GM23338 (cell line): Measurements from ENCODE around the gene CES2. TPM values are rescaled to one million over a fixed set of nuclear protein-coding genes. Genes with fewer than 3 reads are reported as not detected.

Experiments used
- ATAC-seq: fragments of 200-7000 bp; cut with Tn5 transposase; 3 replicates; pipeline ENCODE4 v1.9.1; 2020
- DNase-seq: peaks from one replicate; pipeline ENCODE4 v3.0.0-alpha.2; 2015; ENCODE audit warnings: low spot score
- H2AFZ ChIP-seq: fragments of 200-600 bp; sonication (generic); 2 replicates; pipeline ENCODE4 v1.8.0; 2016; ENCODE audit warnings: antibody characterized with exemption, mild to moderate bottlenecking, moderate library complexity
- H3F3A ChIP-seq: fragments of 200-600 bp; sonication (generic); replicated peaks from 2 replicates; pipeline ENCODE4 v1.8.0; 2017; ENCODE audit warnings: antibody characterized with exemption, mixed run types, low read depth
- H3K27ac ChIP-seq: fragments of 200-600 bp; sonication (generic); 2 replicates; pipeline ENCODE4 v1.6.1; 2016; ENCODE audit warnings: low read depth
- H3K27me3 ChIP-seq: fragments of 200-600 bp; sonication (generic); 2 replicates; pipeline ENCODE4 v1.8.0; 2016; ENCODE audit warnings: mild to moderate bottlenecking, mixed run types, moderate library complexity; ENCODE audit not compliant: insufficient read depth
- H3K36me3 ChIP-seq: fragments of 200-600 bp; sonication (generic); 2 replicates; pipeline ENCODE4 v1.8.0; 2016; ENCODE audit warnings: mild to moderate bottlenecking; ENCODE audit not compliant: insufficient read depth
- H3K4me1 ChIP-seq: fragments of 200-600 bp; sonication (generic); 2 replicates; pipeline ENCODE4 v1.8.0; 2016; ENCODE audit warnings: mild to moderate bottlenecking, moderate library complexity; ENCODE audit not compliant: insufficient read depth
- H3K4me2 ChIP-seq: fragments of 200-600 bp; sonication (generic); 2 replicates; pipeline ENCODE4 v1.7.1; 2017; ENCODE audit warnings: mixed run types
- H3K4me3 ChIP-seq: fragments of 200-600 bp; sonication (generic); 2 replicates; pipeline ENCODE4 v1.6.1; 2016; ENCODE audit warnings: mixed run types
- H3K79me2 ChIP-seq: fragments of 200-600 bp; sonication (generic); replicated peaks from 2 replicates; pipeline ENCODE4 v1.8.0; 2017; ENCODE audit warnings: mild to moderate bottlenecking; ENCODE audit not compliant: insufficient read depth
- H3K9me2 ChIP-seq: fragments of 200-600 bp; sonication (generic); 2 replicates; pipeline ENCODE4 v1.8.0; 2017; ENCODE audit not compliant: insufficient read depth
- H4K20me1 ChIP-seq: fragments of 200-600 bp; sonication (generic); replicated peaks from 2 replicates; pipeline ENCODE4 v1.8.0; 2017; ENCODE audit warnings: mild to moderate bottlenecking; ENCODE audit not compliant: insufficient read depth
- H3K27ac Mint-ChIP-seq: 2 replicates; pipeline ENCODE4 v1.8.0; 2020; ENCODE audit warnings: inconsistent platforms, mild to moderate bottlenecking, moderate library complexity, mixed read lengths
- H3K27me3 Mint-ChIP-seq: 3 replicates; pipeline ENCODE4 v1.8.0; 2022; ENCODE audit warnings: low read depth, mild to moderate bottlenecking, moderate library complexity, mixed read lengths, inconsistent platforms; ENCODE audit not compliant: insufficient read depth, poor library complexity
- H3K36me3 Mint-ChIP-seq: 3 replicates; pipeline ENCODE4 v1.8.0; 2021; ENCODE audit warnings: low read depth, mild to moderate bottlenecking, inconsistent platforms, moderate library complexity, mixed read lengths
- H3K4me1 Mint-ChIP-seq: 3 replicates; pipeline ENCODE4 v1.8.0; 2020; ENCODE audit warnings: mild to moderate bottlenecking, inconsistent platforms, mixed read lengths
- H3K4me3 Mint-ChIP-seq: 3 replicates; pipeline ENCODE4 v1.8.0; 2021; ENCODE audit warnings: moderate library complexity, mild to moderate bottlenecking, inconsistent platforms, mixed read lengths
- H3K9me3 Mint-ChIP-seq: 3 replicates; pipeline ENCODE4 v1.8.0; 2020; ENCODE audit warnings: moderate library complexity, mild to moderate bottlenecking, inconsistent platforms, mixed read lengths
- CREB1 ChIP-seq: fragments of 250-450 bp; sonication (Bioruptor Pico); IDR thresholded peaks from 2 replicates; pipeline ENCODE4 v1.5.0; 2020; ENCODE audit warnings: low read depth, mild to moderate bottlenecking, moderate library complexity
- CTCF ChIP-seq, 2 experiments: fragments of 200-600 bp in 1 of 2; sonication (generic) in 1 of 2; conservative IDR thresholded peaks; 2 replicates each; pipeline versions ENCODE4 v1.5.1 to v1.6.1; 2016 to 2017; ENCODE audit warnings: antibody characterized with exemption in 2 of 2, low read depth in 2 of 2, mild to moderate bottlenecking in 2 of 2, moderate library complexity in 1 of 2
- ETS1 ChIP-seq: IDR thresholded peaks from 2 replicates; pipeline ENCODE4 v1.6.1; 2016; ENCODE audit warnings: antibody characterized with exemption
- EZH2 ChIP-seq: fragments of 200-600 bp; sonication (generic); IDR thresholded peaks from one replicate; pipeline ENCODE4 v1.8.0; 2017; ENCODE audit warnings: antibody characterized with exemption, mild to moderate bottlenecking, low read depth; ENCODE audit not compliant: unreplicated experiment
- JUNB ChIP-seq: IDR thresholded peaks from one replicate; pipeline ENCODE4 v1.6.1; 2016; ENCODE audit warnings: antibody characterized with exemption; ENCODE audit not compliant: unreplicated experiment
- NANOG ChIP-seq: IDR thresholded peaks from 2 replicates; pipeline ENCODE4 v1.6.1; 2016; ENCODE audit warnings: antibody characterized with exemption, borderline replicate concordance
- POLR2AphosphoS5 ChIP-seq: IDR thresholded peaks from 2 replicates; pipeline ENCODE4 v1.6.1; 2016; ENCODE audit warnings: antibody characterized with exemption, low read depth
- ZNF114 ChIP-seq: fragments of 250-450 bp; sonication (Bioruptor Pico); IDR thresholded peaks from 2 replicates; pipeline ENCODE4 v1.5.0; 2020; ENCODE audit warnings: mild to moderate bottlenecking, moderate library complexity
- ZNF331 ChIP-seq: fragments of 250-450 bp; sonication (Bioruptor Pico); IDR thresholded peaks from 2 replicates; pipeline ENCODE4 v1.5.0; 2020; ENCODE audit warnings: low read depth, mild to moderate bottlenecking, moderate library complexity
- ZNF462 ChIP-seq: fragments of 250-450 bp; sonication (Bioruptor Pico); IDR thresholded peaks from 2 replicates; pipeline ENCODE4 v1.5.0; 2020; ENCODE audit warnings: mild to moderate bottlenecking, moderate library complexity
- polyA plus RNA-seq: library from polyadenylated mRNA; unstranded; fragments of >200 nt; fragmentation: Nextera tagmentation; extraction: Ambion mirVana; gene quantifications from 2 replicates; pipeline ENCODE4 v1.2.1, GENCODE V29; 2016
- total RNA-seq: library from RNA; depleted of rRNA; stranded (reverse); fragments of >200 nt; shearing (Covaris generic); gene quantifications from 2 replicates; pipeline ENCODE4 v1.2.3, GENCODE V29; 2014

The CES2 gene
- total and polyA plus RNA-seq, 2 experiments from 2014 or later = 5.0 to 9.3 TPM

- TF ChIP-seq ZNF462 (CRISPR knock-in tag) = no peak
- no peak for TF ChIP-seq NANOG
- no peak for TF ChIP-seq POLR2AphosphoS5
- TF ChIP-seq EZH2 = no peak
- no peak for TF ChIP-seq ETS1
- no peak for TF ChIP-seq ZNF114 (CRISPR knock-in tag)
Observed at GRCh38 chr16:66926961-66927436, 8.3 kb upstream of the CES2 start (continued).

- H3K4me2 ChIP-seq = no peak overlapping the region
- no peaks in the 10 kb centered on the region; the same call in 2 of the 3 replicates for H3K9me3 Mint-ChIP-seq
- no peak overlapping the region for H3K27ac Mint-ChIP-seq
- H3K9me2 ChIP-seq = no peaks in the 10 kb centered on the region
- ATAC-seq (no peak), DNase-seq (no peak)
- no peak overlapping the region for H2AFZ ChIP-seq
- H3F3A ChIP-seq = no peaks in the 10 kb centered on the region
- TF ChIP-seq CTCF (conservative IDR thresholded peaks at IDR 0.05; ENCODE audit: low read depth in 2 of 2) (no peak), NANOG (no peak), CREB1 (CRISPR knock-in tag) (no peak), JUNB (no peak), ZNF331 (CRISPR knock-in tag) (no peak)
- no peaks in the 10 kb centered on the region for H3K36me3 ChIP-seq
- no peaks in the 10 kb centered on the region for H3K79me2 ChIP-seq
- no peak overlapping the region; the same call in 2 of the 3 replicates for H3K4me3 Mint-ChIP-seq
- no peak overlapping the region for H3K27ac ChIP-seq
- no peaks in the 10 kb centered on the region; the same call in 1 of the 2 replicates for H3K4me1 ChIP-seq
- peaks cover 45% of the 10 kb centered on the region for H3K27me3 ChIP-seq
- H4K20me1 ChIP-seq = no peaks in the 10 kb centered on the region; the same call in 1 of the 2 replicates
- no peak overlapping the region for H3K4me3 ChIP-seq
- H3K36me3 Mint-ChIP-seq = no peaks in the 10 kb centered on the region; the same call in 2 of the 3 replicates
- peaks cover 47% of the 10 kb centered on the region for H3K27me3 Mint-ChIP-seq
- H3K4me1 Mint-ChIP-seq = peaks cover 8% of the 10 kb centered on the region
Observed at GRCh38 chr16:66927918-66928649, 7.2 kb upstream of the CES2 start.
